Subcutaneous adipose tissue (tissue), 4 donors: ENCODE data around the gene NPNT. TPM values are rescaled to one million over a fixed set of nuclear protein-coding genes. Genes with fewer than 3 reads are reported as not detected.

Source experiments
- total RNA-seq, 4 donors: library from RNA; depleted of rRNA; stranded (reverse); fragments of >200 nt; gene quantifications; one replicate each; pipeline ENCODE4 v1.1.0, GENCODE V29; 2016
- TF ChIP-seq, protein P1 (sequence below): fragments of 450-650 bp; IDR thresholded peaks from one replicate; pipeline ENCODE4 v1.5.1; 2016; ENCODE audit warnings: low read depth, mild to moderate bottlenecking, control low read depth, antibody characterized with exemption, moderate library complexity

The NPNT gene
- total RNA-seq, 4 donors from 2014 or later, result 1.7 to 13.8 (median 3.6) TPM

DNA sequence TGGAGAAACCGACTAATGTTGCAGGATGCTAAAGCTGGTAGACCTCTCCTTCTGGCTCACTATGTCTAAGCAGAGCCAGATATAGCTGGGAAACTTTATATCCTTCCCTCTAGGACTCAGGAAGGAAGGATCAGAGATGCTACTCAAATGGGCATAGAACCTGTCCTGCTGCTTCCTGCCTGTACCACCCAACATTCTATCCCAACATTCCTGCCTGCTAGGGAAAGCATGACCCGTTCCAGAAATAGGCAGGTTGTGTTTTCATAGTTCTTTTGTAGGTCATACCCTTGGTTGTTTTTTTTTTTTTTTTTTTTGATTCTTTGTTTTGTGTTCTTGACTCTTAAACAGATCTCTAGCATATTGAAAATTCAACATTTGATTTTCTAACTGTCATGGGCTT, 5.3 kb downstream of the NPNT start:
- TF ChIP-seq, protein P1, sequence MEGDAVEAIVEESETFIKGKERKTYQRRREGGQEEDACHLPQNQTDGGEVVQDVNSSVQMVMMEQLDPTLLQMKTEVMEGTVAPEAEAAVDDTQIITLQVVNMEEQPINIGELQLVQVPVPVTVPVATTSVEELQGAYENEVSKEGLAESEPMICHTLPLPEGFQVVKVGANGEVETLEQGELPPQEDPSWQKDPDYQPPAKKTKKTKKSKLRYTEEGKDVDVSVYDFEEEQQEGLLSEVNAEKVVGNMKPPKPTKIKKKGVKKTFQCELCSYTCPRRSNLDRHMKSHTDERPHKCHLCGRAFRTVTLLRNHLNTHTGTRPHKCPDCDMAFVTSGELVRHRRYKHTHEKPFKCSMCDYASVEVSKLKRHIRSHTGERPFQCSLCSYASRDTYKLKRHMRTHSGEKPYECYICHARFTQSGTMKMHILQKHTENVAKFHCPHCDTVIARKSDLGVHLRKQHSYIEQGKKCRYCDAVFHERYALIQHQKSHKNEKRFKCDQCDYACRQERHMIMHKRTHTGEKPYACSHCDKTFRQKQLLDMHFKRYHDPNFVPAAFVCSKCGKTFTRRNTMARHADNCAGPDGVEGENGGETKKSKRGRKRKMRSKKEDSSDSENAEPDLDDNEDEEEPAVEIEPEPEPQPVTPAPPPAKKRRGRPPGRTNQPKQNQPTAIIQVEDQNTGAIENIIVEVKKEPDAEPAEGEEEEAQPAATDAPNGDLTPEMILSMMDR, result no peak

GRCh38 chr4:105902550-105903262, 7.4 kb downstream of the NPNT start:
- TF ChIP-seq, protein P1, result no peak

GRCh38 chr4:105909787-105910281, 14.6 kb downstream of the NPNT start:
- TF ChIP-seq, protein P1, result no peak

DNA sequence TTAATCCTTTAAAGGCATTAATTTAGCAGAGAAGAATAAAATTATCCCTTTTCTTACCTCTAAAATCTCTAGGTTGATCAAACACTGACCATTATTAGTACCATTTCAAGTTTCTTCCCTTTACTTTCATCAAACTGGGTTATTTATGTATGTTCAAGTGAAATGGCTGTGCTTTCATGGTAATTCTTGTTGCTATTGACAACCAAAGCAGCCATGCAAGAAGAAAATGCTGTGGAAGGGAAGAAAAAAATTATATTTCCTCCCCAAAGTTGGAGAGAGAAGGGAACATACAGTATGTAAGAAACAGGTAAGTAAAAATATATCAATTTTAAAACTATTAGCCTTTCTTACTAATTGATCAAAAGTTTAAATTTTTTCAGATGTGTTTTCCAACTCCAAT, 16.2 kb downstream of the NPNT start:
- TF ChIP-seq, protein P1, result no peak

DNA sequence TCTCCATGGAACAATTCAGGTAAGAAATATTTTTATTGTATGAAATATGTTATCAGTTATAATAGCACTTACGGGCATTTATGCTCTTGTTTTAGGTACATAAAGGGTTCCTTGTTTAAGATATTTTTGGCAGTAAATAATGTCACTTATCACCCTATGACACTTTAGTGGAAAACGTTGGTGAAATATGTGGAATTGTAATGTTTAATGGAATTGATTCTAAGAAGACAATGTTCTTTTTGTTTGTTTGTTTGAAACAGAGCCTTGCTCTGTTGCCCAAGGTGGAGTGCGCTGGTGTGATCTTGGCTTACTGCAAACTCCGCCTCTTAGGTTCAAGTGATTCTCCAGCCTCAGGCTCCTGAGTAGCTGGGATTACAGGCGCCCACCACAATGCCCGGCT, 17.4 kb downstream of the NPNT start:
- TF ChIP-seq, protein P1, result no peak

DNA sequence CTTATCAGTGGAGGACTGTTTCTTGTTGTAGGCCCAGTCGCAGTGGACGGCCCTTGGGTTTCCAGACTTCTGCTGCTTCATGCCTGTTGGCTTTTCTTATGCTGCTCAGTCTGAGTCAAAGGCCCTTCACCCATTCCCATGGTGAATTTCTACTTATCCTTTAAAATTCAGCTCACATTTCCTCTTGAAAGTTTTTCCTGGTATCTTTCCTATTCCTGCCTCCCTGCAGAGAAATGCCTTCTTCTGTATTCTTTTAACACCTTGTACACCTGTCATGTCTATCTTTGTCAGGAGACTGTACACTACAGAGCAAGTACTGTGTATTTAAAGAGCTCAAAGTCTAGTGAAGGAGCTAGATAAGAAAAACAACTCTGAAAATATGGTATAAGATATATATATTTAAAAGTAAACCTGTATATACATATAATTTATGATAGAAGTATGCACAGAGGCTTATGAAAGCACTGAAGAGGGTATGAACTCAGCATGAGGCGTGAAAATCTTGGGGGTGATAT, 22.0 kb downstream of the NPNT start:
- TF ChIP-seq, protein P1, result no peak

DNA sequence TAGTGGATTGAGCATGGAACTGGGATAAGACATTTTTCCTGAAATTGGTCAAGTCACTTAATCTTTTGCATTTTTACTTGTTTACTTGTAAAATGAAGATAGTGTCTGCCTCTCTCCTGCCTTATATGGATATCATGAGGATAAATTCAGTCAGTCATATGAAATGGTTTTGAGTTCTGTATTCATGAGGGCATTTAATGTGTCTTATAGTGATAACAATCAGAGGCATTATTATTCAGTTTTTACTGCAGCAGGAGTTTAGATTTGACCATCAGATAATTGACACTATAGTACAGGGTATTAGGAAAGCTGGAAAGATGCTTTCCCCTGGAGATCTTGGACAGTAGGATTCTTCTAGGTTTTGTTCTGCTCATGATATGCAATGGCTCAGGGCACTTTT, 26.0 kb downstream of the NPNT start:
- TF ChIP-seq, protein P1, result no peak
